ENCODE measurements around the gene PIMREG. TPM values are rescaled to one million over a fixed set of nuclear protein-coding genes. Genes with fewer than 3 reads are reported as not detected.

The PIMREG gene
- total RNA-seq, 2 donors from 2014 or later, result 6.6 to 7.3 TPM

- no peak overlapping the region for H3K27ac Mint-ChIP-seq
- H3K36me3 Mint-ChIP-seq (ENCODE audit: insufficient read depth in 2 of 2), result no peaks in the 10 kb centered on the region
- ATAC-seq (replicated peaks in 1 of 2) (no peak), DNase-seq (no peak)
- no peaks in the 10 kb centered on the region for H3K9me3 Mint-ChIP-seq
- peaks cover 5% of the 10 kb centered on the region for H3K27me3 Mint-ChIP-seq (ENCODE audit: low read depth)
- no peak overlapping the region for H3K4me3 Mint-ChIP-seq
- H3K4me1 Mint-ChIP-seq (ENCODE audit: low read depth), result peaks cover 6% of the 10 kb centered on the region
These were observed 26.7 kb downstream of the PIMREG start for GRCh38 chr17:6470751-6471521.

GRCh38 chr17:6471531-6472465 lies 27.5 kb downstream of the PIMREG start:
- ATAC-seq (replicated peaks in 1 of 2) (no peak), DNase-seq (no peak)
- H3K27ac Mint-ChIP-seq, result no peak overlapping the region
- H3K27me3 Mint-ChIP-seq (ENCODE audit: low read depth), result no peaks in the 10 kb centered on the region
- no peaks in the 10 kb centered on the region for H3K9me3 Mint-ChIP-seq
- no peaks in the 10 kb centered on the region for H3K36me3 Mint-ChIP-seq (ENCODE audit: insufficient read depth in 2 of 2)
- peaks cover 6% of the 10 kb centered on the region for H3K4me1 Mint-ChIP-seq (ENCODE audit: low read depth)
- H3K4me3 Mint-ChIP-seq, result no peak overlapping the region

- no peaks in the 10 kb centered on the region for H3K9me3 Mint-ChIP-seq
- ATAC-seq (replicated peaks in 1 of 2), result no peak
These were observed 28.3 kb downstream of the PIMREG start for GRCh38 chr17:6472517-6472916.

GRCh38 chr17:6473128-6473767 lies 29.0 kb downstream of the PIMREG start:
- H3K27ac Mint-ChIP-seq, result no peak overlapping the region
- ATAC-seq (replicated peaks in 1 of 2), result peak; percentile 58 to 67

More at GRCh38 chr17:6472517-6472916, 28.3 kb downstream of the PIMREG start:
- no peaks in the 10 kb centered on the region for H3K27me3 Mint-ChIP-seq (ENCODE audit: low read depth)
- peaks cover 6% of the 10 kb centered on the region for H3K4me1 Mint-ChIP-seq (ENCODE audit: low read depth)
- no peak overlapping the region for H3K4me3 Mint-ChIP-seq
- H3K36me3 Mint-ChIP-seq (ENCODE audit: insufficient read depth in 2 of 2), result no peaks in the 10 kb centered on the region
- H3K27ac Mint-ChIP-seq, result no peak overlapping the region
- DNase-seq, result no peak

GRCh38 chr17:6474376-6474775 lies 30.1 kb downstream of the PIMREG start:
- no peaks in the 10 kb centered on the region for H3K27me3 Mint-ChIP-seq (ENCODE audit: low read depth)
- no peaks in the 10 kb centered on the region for H3K9me3 Mint-ChIP-seq
- H3K36me3 Mint-ChIP-seq (ENCODE audit: insufficient read depth in 2 of 2), result no peaks in the 10 kb centered on the region
- peaks cover 6% of the 10 kb centered on the region for H3K4me1 Mint-ChIP-seq (ENCODE audit: low read depth)
- H3K27ac Mint-ChIP-seq, result no peak overlapping the region
- DNase-seq (no peak), ATAC-seq (replicated peaks in 1 of 2) (no peak)
- no peak overlapping the region for H3K4me3 Mint-ChIP-seq

More at GRCh38 chr17:6473128-6473767, 29.0 kb downstream of the PIMREG start:
- Mint-ChIP-seq H3K36me3 (ENCODE audit: insufficient read depth in 2 of 2) (no peaks in the 10 kb centered on the region), H3K4me3 (no peak overlapping the region), H3K9me3 (no peaks in the 10 kb centered on the region), H3K4me1 (ENCODE audit: low read depth) (peaks cover 6% of the 10 kb centered on the region), H3K27me3 (ENCODE audit: low read depth) (no peaks in the 10 kb centered on the region)
- DNase-seq, result peak; percentile 72 to 73

- H3K4me3 Mint-ChIP-seq, result no peak overlapping the region
- ATAC-seq (replicated peaks in 1 of 2) (no peak), DNase-seq (no peak)
- no peaks in the 10 kb centered on the region for H3K9me3 Mint-ChIP-seq
- no peak overlapping the region for H3K27ac Mint-ChIP-seq
- no peaks in the 10 kb centered on the region for H3K27me3 Mint-ChIP-seq (ENCODE audit: low read depth)
- peaks cover 6% of the 10 kb centered on the region for H3K4me1 Mint-ChIP-seq (ENCODE audit: low read depth)
- no peaks in the 10 kb centered on the region for H3K36me3 Mint-ChIP-seq (ENCODE audit: insufficient read depth in 2 of 2)
These were observed 30.7 kb downstream of the PIMREG start for GRCh38 chr17:6474906-6475305.

GRCh38 chr17:6475411-6475810 lies 31.2 kb downstream of the PIMREG start:
- H3K4me1 Mint-ChIP-seq (ENCODE audit: low read depth), result peaks cover 6% of the 10 kb centered on the region
- DNase-seq (no peak), ATAC-seq (replicated peaks in 1 of 2) (no peak)
- H3K27ac Mint-ChIP-seq, result no peak overlapping the region
- no peak overlapping the region for H3K4me3 Mint-ChIP-seq
- H3K9me3 Mint-ChIP-seq, result no peaks in the 10 kb centered on the region
- H3K36me3 Mint-ChIP-seq (ENCODE audit: insufficient read depth in 2 of 2), result no peaks in the 10 kb centered on the region
- no peaks in the 10 kb centered on the region for H3K27me3 Mint-ChIP-seq (ENCODE audit: low read depth)

- ATAC-seq (replicated peaks in 1 of 2) (no peak), DNase-seq (no peak)
- H3K9me3 Mint-ChIP-seq, result no peaks in the 10 kb centered on the region
- H3K4me3 Mint-ChIP-seq, result no peak overlapping the region
- no peaks in the 10 kb centered on the region for H3K36me3 Mint-ChIP-seq (ENCODE audit: insufficient read depth in 2 of 2)
- peaks cover 4% of the 10 kb centered on the region for H3K27me3 Mint-ChIP-seq (ENCODE audit: low read depth)
- H3K4me1 Mint-ChIP-seq (ENCODE audit: low read depth), result peaks cover 6% of the 10 kb centered on the region
- peak overlapping the region; percentile 2 for H3K27ac Mint-ChIP-seq
These were observed 32.0 kb downstream of the PIMREG start for GRCh38 chr17:6476076-6476809.

- Mint-ChIP-seq H3K9me3 (no peaks in the 10 kb centered on the region), H3K4me3 (no peak overlapping the region), H3K4me1 (ENCODE audit: low read depth) (peaks cover 6% of the 10 kb centered on the region), H3K27me3 (ENCODE audit: low read depth) (peaks cover 8% of the 10 kb centered on the region), H3K27ac (no peak overlapping the region), H3K36me3 (ENCODE audit: insufficient read depth in 2 of 2) (no peaks in the 10 kb centered on the region)
- DNase-seq (no peak), ATAC-seq (replicated peaks in 1 of 2) (no peak)
These were observed 32.5 kb downstream of the PIMREG start for GRCh38 chr17:6476810-6477179.

GRCh38 chr17:6477831-6478383 lies 33.7 kb downstream of the PIMREG start:
- Mint-ChIP-seq H3K36me3 (ENCODE audit: insufficient read depth in 2 of 2) (no peaks in the 10 kb centered on the region), H3K9me3 (no peaks in the 10 kb centered on the region), H3K4me1 (ENCODE audit: low read depth) (peaks cover 6% of the 10 kb centered on the region), H3K27me3 (ENCODE audit: low read depth) (peaks cover 8% of the 10 kb centered on the region), H3K27ac (no peak overlapping the region), H3K4me3 (no peak overlapping the region)
- no peak for ATAC-seq (replicated peaks in 1 of 2)
- DNase-seq, result no peak

- no peak for ATAC-seq (replicated peaks in 1 of 2)
- peaks cover 8% of the 10 kb centered on the region for H3K27me3 Mint-ChIP-seq (ENCODE audit: low read depth)
These were observed 34.2 kb downstream of the PIMREG start for GRCh38 chr17:6478486-6478885.

GRCh38 chr17:6479622-6480302 lies 35.5 kb downstream of the PIMREG start:
- DNase-seq (no peak), ATAC-seq (replicated peaks in 1 of 2) (no peak)
- Mint-ChIP-seq H3K4me1 (ENCODE audit: low read depth) (no peaks in the 10 kb centered on the region), H3K27me3 (ENCODE audit: low read depth) (peaks cover 8% of the 10 kb centered on the region), H3K27ac (no peak overlapping the region), H3K4me3 (no peak overlapping the region), H3K36me3 (ENCODE audit: insufficient read depth in 2 of 2) (no peaks in the 10 kb centered on the region), H3K9me3 (no peaks in the 10 kb centered on the region)

More at GRCh38 chr17:6478486-6478885, 34.2 kb downstream of the PIMREG start:
- Mint-ChIP-seq H3K4me1 (ENCODE audit: low read depth) (no peaks in the 10 kb centered on the region), H3K27ac (no peak overlapping the region), H3K36me3 (ENCODE audit: insufficient read depth in 2 of 2) (no peaks in the 10 kb centered on the region), H3K4me3 (no peak overlapping the region), H3K9me3 (no peaks in the 10 kb centered on the region)
- no peak for DNase-seq
